Lower lobe of right lung (tissue), 2 donors: Measurements from ENCODE around the gene RPP25L. TPM values are rescaled to one million over a fixed set of nuclear protein-coding genes. Genes with fewer than 3 reads are reported as not detected.

Source experiments
- ATAC-seq, 2 donors: fragments of 200-7000 bp; cut with Tn5 transposase; one replicate each; pipeline ENCODE4 v1.9.1; 2020 to 2022; ENCODE audit warnings: mild to moderate bottlenecking in 2 of 2, moderate library complexity in 2 of 2
- DNase-seq: peaks from one replicate; pipeline ENCODE4 v3.0.0-alpha.2; 2020
- H3K27ac ChIP-seq: fragments of 200-600 bp; one replicate; pipeline ENCODE4 v1.8.0; 2022
- H3K27me3 ChIP-seq: fragments of 200-600 bp; one replicate; pipeline ENCODE4 v1.8.0; 2022; ENCODE audit warnings: low read depth
- H3K36me3 ChIP-seq: fragments of 200-600 bp; one replicate; pipeline ENCODE4 v1.8.0; 2022; ENCODE audit warnings: mild to moderate bottlenecking
- H3K4me1 ChIP-seq: fragments of 200-600 bp; one replicate; pipeline ENCODE4 v1.8.0; 2022
- H3K4me3 ChIP-seq: fragments of 200-600 bp; one replicate; pipeline ENCODE4 v1.8.0; 2022; ENCODE audit warnings: mild to moderate bottlenecking
- H3K9me3 ChIP-seq: fragments of 200-600 bp; one replicate; pipeline ENCODE4 v1.8.0; 2022
- intact Hi-C: fragments of 100-400 bp; cut with DNase I; formaldehyde crosslinking; loops from one replicate; pipeline ENCODE4 v1.11.0; 2022
- total RNA-seq: library from RNA; stranded (reverse); fragmentation: NEBNext Ultra II Directional; extraction: Animal tissue kit (Norgen Biotek cat#: 25700); gene quantifications from one replicate; pipeline ENCODE4 v1.2.1, GENCODE V29; 2021
- TF ChIP-seq, protein P1 (sequence below): fragments of 200-600 bp; IDR thresholded peaks from one replicate; pipeline ENCODE4 v1.8.0; 2022; ENCODE audit warnings: antibody characterized with exemption, mild to moderate bottlenecking
- donor health status: DM: no; HTN: yes; CAD: no; lungs with severe emphysema.

The RPP25L gene
- total RNA-seq, 1 donor from 2014 or later: 16.5 TPM

DNA sequence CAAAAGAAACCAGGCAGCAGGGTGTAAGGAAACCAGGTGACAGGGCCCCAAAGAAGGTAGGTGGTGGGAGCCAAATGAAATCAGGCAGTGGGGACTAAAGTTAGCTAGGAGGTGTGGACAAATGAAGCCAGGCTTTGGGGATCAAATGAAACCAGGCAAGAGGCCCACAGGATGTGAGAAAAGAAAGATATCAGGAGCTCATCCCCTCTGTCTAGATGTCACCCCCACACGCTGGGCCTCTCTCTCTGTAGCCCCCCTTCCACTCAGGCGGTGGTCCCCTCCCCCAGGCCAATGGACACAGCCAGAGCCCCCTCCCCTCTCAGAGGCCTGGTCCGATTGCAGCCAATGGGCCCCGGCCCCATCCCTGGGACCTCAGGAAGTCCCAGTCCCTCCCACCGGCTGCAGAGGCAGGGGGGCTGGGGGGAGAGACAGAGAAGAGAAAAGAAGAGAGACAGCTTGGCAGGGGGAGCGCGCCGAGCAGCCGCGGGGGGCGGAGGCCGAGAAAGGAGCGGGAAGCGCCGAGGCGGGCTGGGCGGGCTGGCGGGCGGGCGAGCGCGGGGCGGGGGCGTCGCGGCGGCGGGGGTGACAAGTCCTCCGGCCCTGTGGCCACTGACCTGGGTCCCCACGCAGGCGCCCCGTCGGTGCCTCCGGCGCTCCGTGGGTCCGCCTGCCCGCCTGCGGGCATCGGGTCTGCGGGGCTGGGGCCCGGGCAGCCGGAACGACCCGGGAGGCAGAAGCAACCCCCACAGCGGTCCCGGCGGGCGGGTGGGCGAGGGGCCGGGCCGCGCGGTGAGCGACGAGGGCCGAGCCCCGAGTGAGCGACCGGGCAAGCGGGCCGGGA lies 34.3 kb downstream of the RPP25L start:
- peaks cover 69% of the 10 kb centered on the region for H3K27me3 ChIP-seq
- no peak overlapping the region for H3K27ac ChIP-seq
- TF ChIP-seq, protein P1, sequence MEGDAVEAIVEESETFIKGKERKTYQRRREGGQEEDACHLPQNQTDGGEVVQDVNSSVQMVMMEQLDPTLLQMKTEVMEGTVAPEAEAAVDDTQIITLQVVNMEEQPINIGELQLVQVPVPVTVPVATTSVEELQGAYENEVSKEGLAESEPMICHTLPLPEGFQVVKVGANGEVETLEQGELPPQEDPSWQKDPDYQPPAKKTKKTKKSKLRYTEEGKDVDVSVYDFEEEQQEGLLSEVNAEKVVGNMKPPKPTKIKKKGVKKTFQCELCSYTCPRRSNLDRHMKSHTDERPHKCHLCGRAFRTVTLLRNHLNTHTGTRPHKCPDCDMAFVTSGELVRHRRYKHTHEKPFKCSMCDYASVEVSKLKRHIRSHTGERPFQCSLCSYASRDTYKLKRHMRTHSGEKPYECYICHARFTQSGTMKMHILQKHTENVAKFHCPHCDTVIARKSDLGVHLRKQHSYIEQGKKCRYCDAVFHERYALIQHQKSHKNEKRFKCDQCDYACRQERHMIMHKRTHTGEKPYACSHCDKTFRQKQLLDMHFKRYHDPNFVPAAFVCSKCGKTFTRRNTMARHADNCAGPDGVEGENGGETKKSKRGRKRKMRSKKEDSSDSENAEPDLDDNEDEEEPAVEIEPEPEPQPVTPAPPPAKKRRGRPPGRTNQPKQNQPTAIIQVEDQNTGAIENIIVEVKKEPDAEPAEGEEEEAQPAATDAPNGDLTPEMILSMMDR: no peak
- H3K4me3 ChIP-seq: peak overlapping the region; percentile 34
- no peaks in the 10 kb centered on the region for H3K36me3 ChIP-seq
- no peak for DNase-seq
- H3K9me3 ChIP-seq: no peaks in the 10 kb centered on the region
- ATAC-seq: no peak
- H3K4me1 ChIP-seq: peaks cover 11% of the 10 kb centered on the region
- intact Hi-C loops: no loop called here

DNA sequence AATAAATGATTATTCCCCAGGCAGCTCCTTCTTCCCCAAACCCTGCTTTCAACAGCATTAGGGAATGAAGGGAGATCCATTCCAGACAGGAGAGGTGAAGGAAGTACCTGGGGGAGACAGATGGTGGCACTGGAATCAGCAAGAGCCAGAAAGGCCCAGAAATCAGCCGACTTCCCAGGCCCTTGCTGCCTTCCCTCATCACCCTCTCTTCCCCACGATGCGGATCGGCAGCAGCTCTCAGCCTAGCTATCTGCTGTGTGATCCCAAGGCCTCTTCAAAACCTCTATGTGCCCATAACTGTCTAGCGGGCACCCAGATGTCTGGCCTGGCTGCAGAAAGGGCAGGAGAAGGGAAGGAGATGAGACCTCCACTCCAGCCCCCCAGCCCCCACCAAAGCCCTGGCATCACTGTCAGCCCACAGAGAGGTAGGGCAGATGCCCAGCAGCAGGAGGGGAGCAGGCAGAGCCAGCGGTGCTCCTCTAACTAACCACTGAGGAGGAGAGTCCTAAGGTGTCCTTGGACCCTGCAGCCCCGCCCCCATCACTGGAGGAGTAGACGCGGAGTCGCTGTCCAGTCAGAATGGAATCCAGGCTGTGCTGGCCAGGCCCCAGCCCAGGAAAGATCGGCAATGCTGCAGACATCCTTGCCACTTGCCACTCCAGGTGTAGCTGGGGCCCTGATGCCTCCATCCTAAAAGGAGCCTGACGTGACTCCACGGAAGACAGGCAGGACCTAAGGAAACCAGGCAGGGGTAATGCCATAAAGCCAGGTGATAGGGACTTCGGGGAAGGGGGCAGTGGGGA lies 35.1 kb downstream of the RPP25L start:
- no peak for DNase-seq
- peaks cover 68% of the 10 kb centered on the region for H3K27me3 ChIP-seq

GRCh38 chr9:34575862-34576596 lies 35.9 kb downstream of the RPP25L start:
- no peak overlapping the region for H3K27ac ChIP-seq
- H3K36me3 ChIP-seq: no peaks in the 10 kb centered on the region
- H3K9me3 ChIP-seq: no peaks in the 10 kb centered on the region
- ATAC-seq (peak in 1 of 2 donors; percentile 4), DNase-seq (no peak)
- H3K4me1 ChIP-seq: peaks cover 11% of the 10 kb centered on the region
- TF ChIP-seq, protein P1: no peak
- intact Hi-C loops: no loop called here
- H3K27me3 ChIP-seq: peaks cover 60% of the 10 kb centered on the region
- no peak overlapping the region for H3K4me3 ChIP-seq

More for the DNA sequence above, 35.1 kb downstream of the RPP25L start:
- no peak for ATAC-seq
- H3K4me3 ChIP-seq: no peak overlapping the region
- peaks cover 11% of the 10 kb centered on the region for H3K4me1 ChIP-seq
- H3K9me3 ChIP-seq: no peaks in the 10 kb centered on the region
- intact Hi-C loops: no loop called here
- TF ChIP-seq, protein P1: no peak
- no peak overlapping the region for H3K27ac ChIP-seq
- no peaks in the 10 kb centered on the region for H3K36me3 ChIP-seq

DNA sequence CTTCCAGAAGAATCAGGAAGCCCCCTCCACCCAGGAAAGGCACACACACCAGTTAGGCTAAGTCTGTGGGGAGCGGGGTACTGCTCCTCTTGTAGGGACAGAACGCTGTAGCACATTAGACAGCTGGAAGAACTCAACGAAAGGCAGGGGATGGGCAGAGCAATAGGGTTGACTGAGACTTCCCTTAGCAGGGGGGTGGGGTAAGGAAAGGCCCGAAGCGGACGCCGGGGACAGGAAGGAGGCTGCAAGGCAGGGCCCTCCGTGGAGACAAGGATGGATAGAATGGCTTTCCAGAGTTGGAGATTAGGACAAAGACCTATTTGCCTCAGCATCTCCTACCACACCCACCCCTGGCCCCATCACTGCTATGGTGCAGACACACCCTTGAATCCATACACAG lies 36.7 kb downstream of the RPP25L start:
- no peak for DNase-seq
- H3K4me1 ChIP-seq: peaks cover 11% of the 10 kb centered on the region
- no peak for ATAC-seq
- H3K36me3 ChIP-seq: no peaks in the 10 kb centered on the region
- H3K4me3 ChIP-seq: no peak overlapping the region
- H3K9me3 ChIP-seq: no peaks in the 10 kb centered on the region
- intact Hi-C loops: no loop called here
- H3K27me3 ChIP-seq: peaks cover 55% of the 10 kb centered on the region
- no peak overlapping the region for H3K27ac ChIP-seq
- TF ChIP-seq, protein P1: no peak

- TF ChIP-seq, protein P1: no peak
- intact Hi-C loops: no loop called here
- no peak overlapping the region for H3K27ac ChIP-seq
- peaks cover 11% of the 10 kb centered on the region for H3K4me1 ChIP-seq
- H3K9me3 ChIP-seq: no peaks in the 10 kb centered on the region
- peaks cover 49% of the 10 kb centered on the region for H3K27me3 ChIP-seq
- DNase-seq (no peak), ATAC-seq (no peak)
- no peak overlapping the region for H3K4me3 ChIP-seq
- no peaks in the 10 kb centered on the region for H3K36me3 ChIP-seq
Measured at GRCh38 chr9:34574571-34574970, 37.3 kb downstream of the RPP25L start.
